Measurements from ENCODE around the gene DACT3. TPM values are rescaled to one million over a fixed set of nuclear protein-coding genes. Genes with fewer than 3 reads are reported as not detected.

DACT3 gene
- total RNA-seq, 1 donor from 2014 or later = 7.3 TPM

- Histone ChIP-seq H3K27ac (ENCODE audit: low read depth, low read length) (no peak overlapping the region), H3K9ac (ENCODE audit: low read depth in 1 of 3, low read length in 3 of 3) (no peak overlapping the region), H3K27me3 (ENCODE audit: control insufficient read depth in 3 of 3, insufficient read depth in 3 of 3, low read length in 3 of 3) (peaks cover 23 to 41% (median 24%) of the 10 kb centered on the region in 3 donors), H3K36me3 (ENCODE audit: control insufficient read depth in 3 of 3, insufficient read depth in 3 of 3, low read length in 3 of 3) (no peaks in the 10 kb centered on the region), H3K9me3 (ENCODE audit: control insufficient read depth in 3 of 3, low read length in 3 of 3) (peaks cover 0 to 2% (median 2%) of the 10 kb centered on the region in 3 donors), H3K4me1 (ENCODE audit: control insufficient read depth in 3 of 3, insufficient read depth in 3 of 3, low read length in 3 of 3) (no peaks in the 10 kb centered on the region), H3K4me3 (ENCODE audit: low read length in 3 of 3) (no peak overlapping the region)
Observed at GRCh38 chr19:46648961-46649960, 11.7 kb downstream of the DACT3 start.

DNA sequence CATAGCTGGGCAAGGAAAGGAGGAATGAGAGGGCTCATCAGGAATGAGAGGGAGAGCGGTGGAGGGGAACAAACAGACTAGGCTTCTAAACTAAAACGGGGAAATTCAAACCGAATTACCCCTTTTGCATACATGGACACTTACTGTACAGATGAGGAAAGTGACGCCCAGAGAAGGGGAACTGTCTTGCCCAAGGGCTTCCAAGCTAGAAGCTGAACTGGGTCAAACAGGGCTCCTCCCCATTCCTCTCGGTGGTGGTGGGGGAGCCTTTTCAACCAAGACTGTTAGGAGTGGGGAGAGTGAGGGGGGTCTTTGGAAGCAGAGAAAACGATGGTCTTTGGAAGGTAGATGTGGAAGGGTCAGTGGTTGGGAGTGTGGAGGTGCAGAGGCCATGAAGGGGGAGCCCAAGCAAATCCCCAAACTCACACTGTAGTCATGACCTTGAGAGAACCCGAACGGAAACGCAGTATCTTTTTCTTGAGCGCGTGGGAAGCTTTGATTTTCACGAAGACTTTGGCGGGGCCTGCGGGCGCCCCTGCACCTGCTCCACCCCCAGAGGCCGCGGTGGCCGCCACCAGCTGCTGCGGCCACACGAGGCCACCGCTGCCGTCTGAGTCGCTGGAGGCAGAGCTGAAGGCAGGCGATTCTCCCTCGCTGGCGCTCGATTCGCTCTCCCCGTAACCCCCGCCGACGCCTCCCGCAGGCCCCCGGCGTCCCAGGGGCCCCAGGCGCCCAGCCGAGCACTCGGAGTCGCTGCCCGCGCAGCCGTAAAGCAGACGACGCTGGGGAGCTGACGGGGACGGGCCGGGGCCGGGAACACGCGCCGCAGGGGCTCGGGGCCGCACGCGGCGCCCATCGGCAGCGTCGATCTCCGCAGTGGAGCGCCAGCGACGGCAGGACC is 12.7 kb downstream of the DACT3 start:
- Histone ChIP-seq H3K27ac (ENCODE audit: low read depth, low read length) (no peak overlapping the region), H3K36me3 (ENCODE audit: control insufficient read depth in 3 of 3, insufficient read depth in 3 of 3, low read length in 3 of 3) (no peaks in the 10 kb centered on the region), H3K4me3 (ENCODE audit: low read length in 3 of 3) (no peak overlapping the region), H3K4me1 (ENCODE audit: control insufficient read depth in 3 of 3, insufficient read depth in 3 of 3, low read length in 3 of 3) (no peaks in the 10 kb centered on the region), H3K27me3 (ENCODE audit: control insufficient read depth in 3 of 3, insufficient read depth in 3 of 3, low read length in 3 of 3) (peaks cover 23 to 36% (median 24%) of the 10 kb centered on the region in 3 donors), H3K9me3 (ENCODE audit: control insufficient read depth in 3 of 3, low read length in 3 of 3) (peaks cover 0 to 2% (median 2%) of the 10 kb centered on the region in 3 donors), H3K9ac (ENCODE audit: low read depth in 1 of 3, low read length in 3 of 3) (no peak overlapping the region)

GRCh38 chr19:46646402-46646801 is 14.6 kb downstream of the DACT3 start:
- Histone ChIP-seq H3K27ac (ENCODE audit: low read depth, low read length) (no peak overlapping the region), H3K4me3 (ENCODE audit: low read length in 3 of 3) (no peak overlapping the region), H3K36me3 (ENCODE audit: control insufficient read depth in 3 of 3, insufficient read depth in 3 of 3, low read length in 3 of 3) (no peaks in the 10 kb centered on the region), H3K27me3 (ENCODE audit: control insufficient read depth in 3 of 3, insufficient read depth in 3 of 3, low read length in 3 of 3) (peaks cover 23 to 28% (median 24%) of the 10 kb centered on the region in 3 donors), H3K4me1 (ENCODE audit: control insufficient read depth in 3 of 3, insufficient read depth in 3 of 3, low read length in 3 of 3) (no peaks in the 10 kb centered on the region), H3K9ac (ENCODE audit: low read depth in 1 of 3, low read length in 3 of 3) (no peak overlapping the region), H3K9me3 (ENCODE audit: control insufficient read depth in 3 of 3, low read length in 3 of 3) (peaks cover 0 to 2% (median 2%) of the 10 kb centered on the region in 3 donors)

DNA sequence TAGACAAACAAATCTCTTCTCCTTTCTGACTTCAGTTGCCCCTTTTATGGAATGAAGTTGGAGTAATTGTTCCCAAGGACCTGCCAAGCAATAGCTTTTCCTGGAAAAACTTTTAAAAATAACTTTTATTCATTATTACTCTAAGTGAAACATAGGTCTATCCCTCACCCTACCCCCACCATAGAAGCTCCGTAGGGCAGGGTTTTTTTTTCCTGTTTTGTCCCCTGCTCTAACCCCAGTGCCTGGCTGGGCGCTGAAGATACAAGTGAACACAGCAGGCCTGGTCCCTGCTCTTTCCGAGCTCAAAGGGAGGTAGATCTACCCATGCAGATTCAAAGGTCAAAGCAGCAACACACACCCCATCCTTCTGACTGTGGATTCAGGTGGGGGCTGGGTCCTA is 16.3 kb downstream of the DACT3 start:
- H3K9ac ChIP-seq (ENCODE audit: low read depth in 1 of 3, low read length in 3 of 3) = no peak overlapping the region
- H3K4me1 ChIP-seq (ENCODE audit: control insufficient read depth in 3 of 3, insufficient read depth in 3 of 3, low read length in 3 of 3) = peaks cover 2 to 4% (median 3%) of the 10 kb centered on the region in 3 donors
- no peaks in the 10 kb centered on the region for H3K36me3 ChIP-seq (ENCODE audit: control insufficient read depth in 3 of 3, insufficient read depth in 3 of 3, low read length in 3 of 3)
- peaks cover 0 to 2% (median 2%) of the 10 kb centered on the region in 3 donors for H3K9me3 ChIP-seq (ENCODE audit: control insufficient read depth in 3 of 3, low read length in 3 of 3)
- no peak overlapping the region for H3K27ac ChIP-seq (ENCODE audit: low read depth, low read length)
- no peak overlapping the region for H3K4me3 ChIP-seq (ENCODE audit: low read length in 3 of 3)
- H3K27me3 ChIP-seq (ENCODE audit: control insufficient read depth in 3 of 3, insufficient read depth in 3 of 3, low read length in 3 of 3) = peaks cover 31 to 33% (median 32%) of the 10 kb centered on the region in 3 donors

DNA sequence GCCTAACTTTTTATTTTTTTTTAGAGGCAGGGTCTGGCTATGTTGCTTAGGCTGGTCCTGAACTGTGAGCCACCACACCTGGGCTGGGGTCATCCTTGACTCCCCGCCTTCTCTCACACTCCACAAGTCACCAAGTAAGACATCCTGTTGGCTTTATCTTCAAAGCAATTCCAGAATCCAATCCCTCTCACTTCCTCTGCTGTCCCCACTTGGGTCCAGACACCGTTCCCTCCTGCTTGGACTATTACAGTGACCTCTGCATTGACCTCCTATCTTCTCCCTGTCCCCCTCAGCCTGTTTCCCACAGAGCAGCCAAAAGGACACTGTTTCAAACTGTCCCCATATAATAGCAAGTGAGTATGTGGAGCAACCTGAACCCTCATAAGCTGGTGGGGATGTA is 20.3 kb downstream of the DACT3 start:
- no peak overlapping the region for H3K4me3 ChIP-seq (ENCODE audit: low read length in 3 of 3)
- H3K27me3 ChIP-seq (ENCODE audit: control insufficient read depth in 3 of 3, insufficient read depth in 3 of 3, low read length in 3 of 3) = peaks cover 23 to 44% (median 38%) of the 10 kb centered on the region in 3 donors
- no peak overlapping the region for H3K9ac ChIP-seq (ENCODE audit: low read depth in 1 of 3, low read length in 3 of 3)
- H3K4me1 ChIP-seq (ENCODE audit: control insufficient read depth in 3 of 3, insufficient read depth in 3 of 3, low read length in 3 of 3) = peaks cover 16 to 23% (median 19%) of the 10 kb centered on the region in 3 donors
- H3K9me3 ChIP-seq (ENCODE audit: control insufficient read depth in 3 of 3, low read length in 3 of 3) = no peaks in the 10 kb centered on the region
- no peak overlapping the region for H3K27ac ChIP-seq (ENCODE audit: low read depth, low read length)
- no peaks in the 10 kb centered on the region for H3K36me3 ChIP-seq (ENCODE audit: control insufficient read depth in 3 of 3, insufficient read depth in 3 of 3, low read length in 3 of 3)

- H3K4me1 ChIP-seq (ENCODE audit: control insufficient read depth in 3 of 3, insufficient read depth in 3 of 3, low read length in 3 of 3) = peaks cover 16 to 23% (median 19%) of the 10 kb centered on the region in 3 donors
- H3K9me3 ChIP-seq (ENCODE audit: control insufficient read depth in 3 of 3, low read length in 3 of 3) = no peaks in the 10 kb centered on the region
- peak overlapping the region in 2 of 3 donors; percentile 27 to 41 for H3K4me3 ChIP-seq (ENCODE audit: low read length in 3 of 3)
- peak overlapping the region in 1 of 3 donors; percentile 33 for H3K9ac ChIP-seq (ENCODE audit: low read depth in 1 of 3, low read length in 3 of 3)
- H3K27ac ChIP-seq (ENCODE audit: low read depth, low read length) = peak overlapping the region; percentile 60
- H3K36me3 ChIP-seq (ENCODE audit: control insufficient read depth in 3 of 3, insufficient read depth in 3 of 3, low read length in 3 of 3) = no peaks in the 10 kb centered on the region
- peaks cover 23 to 48% (median 44%) of the 10 kb centered on the region in 3 donors for H3K27me3 ChIP-seq (ENCODE audit: control insufficient read depth in 3 of 3, insufficient read depth in 3 of 3, low read length in 3 of 3)
Observed at GRCh38 chr19:46639358-46640182, 21.4 kb downstream of the DACT3 start.

GRCh38 chr19:46637224-46637623 is 23.8 kb downstream of the DACT3 start:
- H3K4me1 ChIP-seq (ENCODE audit: control insufficient read depth in 3 of 3, insufficient read depth in 3 of 3, low read length in 3 of 3) = peaks cover 25 to 33% (median 26%) of the 10 kb centered on the region in 3 donors
- no peak overlapping the region for H3K9ac ChIP-seq (ENCODE audit: low read depth in 1 of 3, low read length in 3 of 3)
- H3K27ac ChIP-seq (ENCODE audit: low read depth, low read length) = no peak overlapping the region
- H3K4me3 ChIP-seq (ENCODE audit: low read length in 3 of 3) = no peak overlapping the region
- H3K9me3 ChIP-seq (ENCODE audit: control insufficient read depth in 3 of 3, low read length in 3 of 3) = no peaks in the 10 kb centered on the region
- H3K36me3 ChIP-seq (ENCODE audit: control insufficient read depth in 3 of 3, insufficient read depth in 3 of 3, low read length in 3 of 3) = no peaks in the 10 kb centered on the region
- peaks cover 36 to 65% (median 58%) of the 10 kb centered on the region in 3 donors for H3K27me3 ChIP-seq (ENCODE audit: control insufficient read depth in 3 of 3, insufficient read depth in 3 of 3, low read length in 3 of 3)

DNA sequence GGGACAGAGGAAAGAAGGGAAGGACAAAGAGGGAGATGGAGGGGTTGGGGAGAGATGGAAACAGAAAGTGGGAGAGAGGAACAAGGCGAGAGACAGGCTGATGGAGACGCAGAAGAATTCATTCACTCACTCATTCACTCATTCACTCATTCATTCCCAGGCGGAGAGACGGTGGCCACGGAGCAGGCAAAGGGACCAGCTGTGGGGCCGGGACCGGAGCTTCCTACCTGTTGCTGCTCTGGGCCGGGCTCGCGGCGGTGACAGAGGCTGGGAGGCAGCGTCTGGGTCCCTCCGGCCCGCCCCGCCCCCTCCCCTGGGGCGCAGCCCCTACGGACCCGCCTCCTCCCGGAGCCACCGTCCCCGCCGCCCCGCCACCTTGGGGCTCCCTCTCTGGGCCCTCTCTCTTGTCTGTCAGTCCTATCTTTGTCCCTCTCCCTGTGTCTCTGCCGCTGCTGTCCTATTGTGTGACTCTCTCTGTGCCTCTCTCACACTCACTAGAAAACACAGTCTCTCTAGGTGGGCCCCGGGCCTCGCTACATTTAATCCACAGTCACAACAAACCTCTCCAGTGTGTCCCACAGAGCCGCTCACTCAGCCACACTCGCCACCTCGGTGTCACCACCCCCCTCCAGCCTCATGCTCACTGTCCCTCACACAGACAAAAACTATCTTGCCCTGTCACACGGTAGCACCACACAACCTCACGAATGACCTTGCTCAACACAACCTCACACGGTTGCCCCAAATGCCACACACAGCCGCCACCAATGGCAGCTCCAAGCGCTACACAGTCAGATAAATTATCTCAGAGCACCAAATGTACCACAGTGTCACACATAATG is 24.8 kb downstream of the DACT3 start, which contains the start of gene GNG8:
GNG8 (minus strand) TSS at position 283 of the 842 bp plus-strand sequence. CDS start 1,520 bp downstream, outside the sequence.
- no peak within 1 kb of the TSS for H3K27ac ChIP-seq (ENCODE audit: low read depth, low read length)
- H3K27me3 ChIP-seq (ENCODE audit: control insufficient read depth in 3 of 3, insufficient read depth in 3 of 3, low read length in 3 of 3) = peaks cover 39 to 73% (median 66%) of the 10 kb centered on the region in 3 donors
- H3K9me3 ChIP-seq (ENCODE audit: control insufficient read depth in 3 of 3, low read length in 3 of 3) = no peaks in the 10 kb centered on the region
- peaks cover 25 to 33% (median 29%) of the 10 kb centered on the region in 3 donors for H3K4me1 ChIP-seq (ENCODE audit: control insufficient read depth in 3 of 3, insufficient read depth in 3 of 3, low read length in 3 of 3)
- H3K4me3 ChIP-seq (ENCODE audit: low read length in 3 of 3) = no peak within 1 kb of the TSS
- H3K9ac ChIP-seq (ENCODE audit: low read depth in 1 of 3, low read length in 3 of 3) = no peak within 1 kb of the TSS
- no peaks in the 10 kb centered on the region for H3K36me3 ChIP-seq (ENCODE audit: control insufficient read depth in 3 of 3, insufficient read depth in 3 of 3, low read length in 3 of 3)

Measured in skeletal muscle tissue (tissue), 4 donors.